Heart left ventricle (tissue), 13 donors: ENCODE data around the gene CAMK2D.
"Not testable (repeated sequence)": the region's sequence is repeated elsewhere in the genome, so short reads cannot be mapped to it uniquely, and the experiment has no call there.

ENCODE experiments used
- POLR2A ChIP-seq, 2 donors: fragments of 450-650 bp; IDR thresholded peaks; one replicate each; pipeline ENCODE4 v1.6.1; 2017; ENCODE audit warnings: antibody characterized with exemption in 2 of 2, mild to moderate bottlenecking in 2 of 2, moderate library complexity in 2 of 2
- TF ChIP-seq, protein P1 (sequence below), 12 donors: fragments of 200-600 bp; sonication (generic) in 4 of 12; IDR thresholded peaks; one replicate each; pipeline versions ENCODE4 v1.5.0 to v1.8.0; 2018 to 2022; ENCODE audit warnings: antibody characterized with exemption in 12 of 12, mild to moderate bottlenecking in 5 of 12
- donor health status: ischemic (EF 13 %, LVEDD 7.1; RV severe dilation, severe dysfunction).
- donor health status: DM: no; HTN: yes; CAD: no.
- donor health status: DM: no; HTN: no; CAD: no.
- donor health status: ischemic (EF 25% LVEDD 6.9; RV normal size, moderate dysfunction).
- donor health status: ischemic (EF 25% LVEDD 5.7; RV mildly dilated, moderate dysfunction).
- donor health status: ischemic (EF 35%, LVEDD 5.7; RV mildly dilated, moderate dysfunction).
- donor health status: nonischemic (EF 11% LVEDD 7.7; RV severe dilation, severe dysfunction).
- donor health status: DM: yes; HTN: yes; CAD: no.
- donor health status: PGD.
- donor health status: ischemic (EF 29% LVEDD 5.4; RV normal size, mild dysfunction).
- donor health status: nonischemic (EF 23%, LVEDD 6.1; RV moderate dilation, normal function).

DNA sequence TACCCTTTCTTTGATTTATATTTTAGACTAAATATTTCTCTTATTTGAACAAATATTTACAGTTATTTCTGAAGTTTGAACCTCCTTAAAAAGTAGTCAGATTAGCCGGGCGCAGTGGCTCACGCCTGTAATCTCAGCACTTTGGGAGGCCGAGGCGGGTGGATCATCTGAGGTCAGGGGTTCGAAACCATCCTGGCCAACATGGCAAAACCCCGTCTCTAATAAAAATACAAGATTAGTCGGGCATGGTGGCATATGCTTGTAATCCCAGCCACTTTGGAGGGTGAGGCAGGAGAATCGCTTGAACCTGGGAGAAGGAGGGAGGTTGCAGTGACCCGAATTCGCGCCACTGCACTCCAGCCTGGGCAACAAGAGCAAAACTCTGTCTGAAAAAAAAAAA lies 2.4 kb upstream of the CAMK2D start:
- TF ChIP-seq, protein P1, sequence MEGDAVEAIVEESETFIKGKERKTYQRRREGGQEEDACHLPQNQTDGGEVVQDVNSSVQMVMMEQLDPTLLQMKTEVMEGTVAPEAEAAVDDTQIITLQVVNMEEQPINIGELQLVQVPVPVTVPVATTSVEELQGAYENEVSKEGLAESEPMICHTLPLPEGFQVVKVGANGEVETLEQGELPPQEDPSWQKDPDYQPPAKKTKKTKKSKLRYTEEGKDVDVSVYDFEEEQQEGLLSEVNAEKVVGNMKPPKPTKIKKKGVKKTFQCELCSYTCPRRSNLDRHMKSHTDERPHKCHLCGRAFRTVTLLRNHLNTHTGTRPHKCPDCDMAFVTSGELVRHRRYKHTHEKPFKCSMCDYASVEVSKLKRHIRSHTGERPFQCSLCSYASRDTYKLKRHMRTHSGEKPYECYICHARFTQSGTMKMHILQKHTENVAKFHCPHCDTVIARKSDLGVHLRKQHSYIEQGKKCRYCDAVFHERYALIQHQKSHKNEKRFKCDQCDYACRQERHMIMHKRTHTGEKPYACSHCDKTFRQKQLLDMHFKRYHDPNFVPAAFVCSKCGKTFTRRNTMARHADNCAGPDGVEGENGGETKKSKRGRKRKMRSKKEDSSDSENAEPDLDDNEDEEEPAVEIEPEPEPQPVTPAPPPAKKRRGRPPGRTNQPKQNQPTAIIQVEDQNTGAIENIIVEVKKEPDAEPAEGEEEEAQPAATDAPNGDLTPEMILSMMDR (IDR thresholded peaks at IDR 0.05) = not testable (repeated sequence)
- not testable (repeated sequence) for TF ChIP-seq POLR2A (IDR thresholded peaks at IDR 0.05)
